SK-N-MC (cell line): ENCODE data around the gene IMPG2.
"Not testable (repeated sequence)": the region's sequence is repeated elsewhere in the genome, so short reads cannot be mapped to it uniquely, and the experiment has no call there.

Experiments
- DNase-seq: peaks from one replicate; pipeline ENCODE4 v3.0.0-alpha.2; 2011; ENCODE audit warnings: low read depth, low spot score
- H3K27ac ChIP-seq: fragments of 200-600 bp; sonication (generic); 2 replicates; pipeline ENCODE4 v1.5.1; 2016; ENCODE audit warnings: mixed run types
- H3K36me3 ChIP-seq: fragments of 200-600 bp; sonication (generic); 2 replicates; pipeline ENCODE4 v1.6.1; 2017; ENCODE audit warnings: antibody characterized with exemption, low read length, mixed read lengths; ENCODE audit not compliant: insufficient read depth
- H3K4me3 ChIP-seq: fragments of 200-600 bp; sonication (generic); 2 replicates; pipeline ENCODE4 v1.5.1; 2016
- H3K9ac ChIP-seq: fragments of 200-600 bp; sonication (generic); 2 replicates; pipeline ENCODE4 v1.8.0; 2017; ENCODE audit warnings: mixed run types, mixed read lengths; ENCODE audit not compliant: insufficient read length
- H3K9me3 ChIP-seq: fragments of 200-600 bp; sonication (generic); 2 replicates; pipeline ENCODE4 v1.6.1; 2017; ENCODE audit warnings: low read depth, mild to moderate bottlenecking, antibody characterized with exemption, low read length, moderate library complexity, mixed read lengths
- EZH2 ChIP-seq: fragments of 200-600 bp; sonication (generic); IDR thresholded peaks from one replicate; pipeline ENCODE4 v1.6.1; 2017; ENCODE audit warnings: antibody characterized with exemption
- FOXP2 ChIP-seq: optimal IDR thresholded peaks from 2 replicates; pipeline ENCODE3; 2011; ENCODE audit warnings: mild to moderate bottlenecking, moderate library complexity; ENCODE audit not compliant: insufficient read depth; ENCODE audit errors: extremely low read length, control extremely low read depth
- POLR2AphosphoS5 ChIP-seq: IDR thresholded peaks from 2 replicates; pipeline ENCODE4 v1.6.1; 2012; ENCODE audit warnings: mild to moderate bottlenecking, low read depth, low read length, borderline replicate concordance

IMPG2 gene

GRCh38 chr3:101311676-101312075 is 8.7 kb downstream of the IMPG2 start:
- no peaks in the 10 kb centered on the region for H3K36me3 ChIP-seq
- no peak for DNase-seq
- TF ChIP-seq FOXP2 (no peak), EZH2 (no peak), POLR2AphosphoS5 (no peak)
- no peak overlapping the region for H3K4me3 ChIP-seq
- H3K27ac ChIP-seq = no peak overlapping the region
- no peak overlapping the region for H3K9ac ChIP-seq
- H3K9me3 ChIP-seq = 0 out of 2 replicates have a peak, but pooled peaks cover 4% of the 10 kb centered on the region

- Histone ChIP-seq H3K4me3 (no peak overlapping the region), H3K9ac (no peak overlapping the region), H3K9me3 (0 out of 2 replicates have a peak, but pooled peaks cover 4% of the 10 kb centered on the region), H3K27ac (no peak overlapping the region), H3K36me3 (no peaks in the 10 kb centered on the region)
- DNase-seq = no peak
- no peak for TF ChIP-seq POLR2AphosphoS5
- no peak for TF ChIP-seq FOXP2
- no peak for TF ChIP-seq EZH2
These were observed 9.4 kb downstream of the IMPG2 start for GRCh38 chr3:101310978-101311375.

- not testable (repeated sequence) for H3K9me3 ChIP-seq, H3K36me3 ChIP-seq, H3K4me3 ChIP-seq, H3K27ac ChIP-seq, DNase-seq, H3K9ac ChIP-seq
These were observed 12.1 kb downstream of the IMPG2 start for GRCh38 chr3:101308147-101308772.

- Histone ChIP-seq H3K9me3 (0 out of 2 replicates have a peak, but pooled peaks cover 4% of the 10 kb centered on the region), H3K36me3 (no peaks in the 10 kb centered on the region), H3K4me3 (no peak overlapping the region), H3K27ac (no peak overlapping the region), H3K9ac (no peak overlapping the region)
- DNase-seq = no peak
- TF ChIP-seq POLR2AphosphoS5 (no peak), EZH2 (no peak), FOXP2 (no peak)
These were observed 16.5 kb downstream of the IMPG2 start for GRCh38 chr3:101303836-101304235.

- Histone ChIP-seq H3K36me3 (no peaks in the 10 kb centered on the region), H3K27ac (no peak overlapping the region), H3K9ac (no peak overlapping the region), H3K9me3 (0 out of 2 replicates have a peak, but pooled peaks cover under 1% of the 10 kb centered on the region), H3K4me3 (no peak overlapping the region)
- TF ChIP-seq POLR2AphosphoS5 = no peak
- no peak for TF ChIP-seq FOXP2
- TF ChIP-seq EZH2 = no peak
- no peak for DNase-seq
These were observed 17.2 kb downstream of the IMPG2 start for GRCh38 chr3:101303089-101303731.

GRCh38 chr3:101300073-101300472 is 20.3 kb downstream of the IMPG2 start:
- no peaks in the 10 kb centered on the region for H3K9me3 ChIP-seq
- no peak overlapping the region for H3K4me3 ChIP-seq
- DNase-seq = no peak
- no peak overlapping the region for H3K27ac ChIP-seq
- no peaks in the 10 kb centered on the region for H3K36me3 ChIP-seq
- TF ChIP-seq FOXP2 = no peak
- no peak for TF ChIP-seq EZH2
- TF ChIP-seq POLR2AphosphoS5 = no peak
- no peak overlapping the region for H3K9ac ChIP-seq

- TF ChIP-seq EZH2 (no peak), FOXP2 (no peak), POLR2AphosphoS5 (no peak)
- Histone ChIP-seq H3K9ac (no peak overlapping the region), H3K27ac (no peak overlapping the region), H3K36me3 (no peaks in the 10 kb centered on the region), H3K4me3 (no peak overlapping the region), H3K9me3 (no peaks in the 10 kb centered on the region)
- DNase-seq = no peak
These were observed 28.3 kb downstream of the IMPG2 start for GRCh38 chr3:101292027-101292426.

GRCh38 chr3:101288294-101288693 is 32.1 kb downstream of the IMPG2 start:
- no peak for DNase-seq
- no peaks in the 10 kb centered on the region for H3K36me3 ChIP-seq
- H3K9ac ChIP-seq = no peak overlapping the region
- no peaks in the 10 kb centered on the region for H3K9me3 ChIP-seq
- no peak overlapping the region for H3K27ac ChIP-seq
- TF ChIP-seq EZH2 (no peak), POLR2AphosphoS5 (no peak), FOXP2 (no peak)
- no peak overlapping the region for H3K4me3 ChIP-seq

- DNase-seq = no peak
- TF ChIP-seq POLR2AphosphoS5 (no peak), EZH2 (no peak), FOXP2 (no peak)
- Histone ChIP-seq H3K27ac (no peak overlapping the region), H3K9me3 (no peaks in the 10 kb centered on the region), H3K4me3 (no peak overlapping the region), H3K9ac (no peak overlapping the region), H3K36me3 (no peaks in the 10 kb centered on the region)
These were observed 35.6 kb downstream of the IMPG2 start for GRCh38 chr3:101284757-101285156.
